Uterus (tissue), 4 donors: ENCODE data around the gene DAD1. TPM values are rescaled to one million over a fixed set of nuclear protein-coding genes. Genes with fewer than 3 reads are reported as not detected.
A peak's percentile ranks its signal among the peaks of the same experiment; 100 is the strongest.

ENCODE experiments used
- DNase-seq, 2 donors: peaks; one replicate each; pipeline ENCODE4 v3.0.0-alpha.2; 2019 to 2020
- H3K27ac ChIP-seq, 2 donors: fragments of 200-600 bp; sonication (generic); 1 replicate in 1 of 2; 2 replicates in 1 of 2; pipeline ENCODE4 v1.5.1; 2016 to 2018
- H3K27me3 ChIP-seq, 2 donors: fragments of 200-600 bp; sonication (generic); one replicate each; pipeline ENCODE4 v1.5.1; 2018 to 2019; ENCODE audit warnings: control low read depth in 1 of 2
- H3K36me3 ChIP-seq, 2 donors: fragments of 200-600 bp; sonication (generic); one replicate each; pipeline ENCODE4 v1.5.1; 2019; ENCODE audit warnings: control low read depth in 1 of 2
- H3K4me1 ChIP-seq, 2 donors: fragments of 200-600 bp; sonication (generic); one replicate each; pipeline ENCODE4 v1.5.1; 2018 to 2019; ENCODE audit warnings: control low read depth in 1 of 2
- H3K4me3 ChIP-seq, 2 donors: fragments of 200-600 bp; sonication (generic); 1 replicate in 1 of 2; 2 replicates in 1 of 2; pipeline ENCODE4 v1.5.1; 2018 to 2019; ENCODE audit warnings: mild to moderate bottlenecking in 1 of 2
- H3K9me3 ChIP-seq, 2 donors: fragments of 200-600 bp; sonication (generic); one replicate each; pipeline ENCODE4 v1.5.1; 2019; ENCODE audit warnings: control low read depth in 1 of 2
- POLR2A ChIP-seq, 2 donors: fragments of 450-650 bp; IDR thresholded peaks; one replicate each; pipeline ENCODE4 v1.6.1; 2016; ENCODE audit warnings: antibody characterized with exemption in 2 of 2, mild to moderate bottlenecking in 1 of 2, moderate library complexity in 1 of 2
- intact Hi-C: fragments of 100-400 bp; cut with DNase I; formaldehyde crosslinking; loops from one replicate; pipeline ENCODE4 v1.15.1; 2023; ENCODE audit warnings: low total_unique reads
- small RNA-seq: library from RNA; depleted of rRNA; stranded (forward); fragments of <200 nt; gene quantifications from one replicate; pipeline ENCODE3, GENCODE V24; 2016
- total RNA-seq, 4 donors: library from RNA; depleted of rRNA in 3 of 4; stranded (reverse); fragments of >200 nt in 3 of 4; gene quantifications; one replicate each; pipeline versions ENCODE4 v1.1.0 to v1.2.4, GENCODE V29; 2014 to 2023
- TF ChIP-seq, protein P1 (sequence below), 4 experiments: fragments of 200-600 bp in 2 of 4; fragments of 450-650 bp in 2 of 4; sonication (generic) in 2 of 4; IDR thresholded peaks; one replicate each; pipeline ENCODE4 v1.5.1; 2016 to 2019; ENCODE audit warnings: antibody characterized with exemption in 4 of 4, mild to moderate bottlenecking in 2 of 4, moderate library complexity in 1 of 4
- donor health status: DM: yes; HTN: yes; CAD: no.

DAD1 gene
- total RNA-seq, 4 donors from 2014 or later = 92.2 to 375 (median 207) TPM

GRCh38 chr14:22517117-22517720 lies 71.8 kb downstream of the DAD1 start:
- Histone ChIP-seq H3K9me3 (no peaks in the 10 kb centered on the region), H3K36me3 (no peaks in the 10 kb centered on the region), H3K27me3 (no peaks in the 10 kb centered on the region), H3K4me3 (no peak overlapping the region), H3K27ac (peak overlapping the region; percentile 80 to 87), H3K4me1 (peaks cover 25 to 38% of the 10 kb centered on the region in 2 donors)
- intact Hi-C loops = no loop called here
- TF ChIP-seq, protein P1, sequence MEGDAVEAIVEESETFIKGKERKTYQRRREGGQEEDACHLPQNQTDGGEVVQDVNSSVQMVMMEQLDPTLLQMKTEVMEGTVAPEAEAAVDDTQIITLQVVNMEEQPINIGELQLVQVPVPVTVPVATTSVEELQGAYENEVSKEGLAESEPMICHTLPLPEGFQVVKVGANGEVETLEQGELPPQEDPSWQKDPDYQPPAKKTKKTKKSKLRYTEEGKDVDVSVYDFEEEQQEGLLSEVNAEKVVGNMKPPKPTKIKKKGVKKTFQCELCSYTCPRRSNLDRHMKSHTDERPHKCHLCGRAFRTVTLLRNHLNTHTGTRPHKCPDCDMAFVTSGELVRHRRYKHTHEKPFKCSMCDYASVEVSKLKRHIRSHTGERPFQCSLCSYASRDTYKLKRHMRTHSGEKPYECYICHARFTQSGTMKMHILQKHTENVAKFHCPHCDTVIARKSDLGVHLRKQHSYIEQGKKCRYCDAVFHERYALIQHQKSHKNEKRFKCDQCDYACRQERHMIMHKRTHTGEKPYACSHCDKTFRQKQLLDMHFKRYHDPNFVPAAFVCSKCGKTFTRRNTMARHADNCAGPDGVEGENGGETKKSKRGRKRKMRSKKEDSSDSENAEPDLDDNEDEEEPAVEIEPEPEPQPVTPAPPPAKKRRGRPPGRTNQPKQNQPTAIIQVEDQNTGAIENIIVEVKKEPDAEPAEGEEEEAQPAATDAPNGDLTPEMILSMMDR (IDR thresholded peaks at IDR 0.05) = no peak
- no peak for TF ChIP-seq POLR2A (IDR thresholded peaks at IDR 0.05)
- DNase-seq = no peak

DNA sequence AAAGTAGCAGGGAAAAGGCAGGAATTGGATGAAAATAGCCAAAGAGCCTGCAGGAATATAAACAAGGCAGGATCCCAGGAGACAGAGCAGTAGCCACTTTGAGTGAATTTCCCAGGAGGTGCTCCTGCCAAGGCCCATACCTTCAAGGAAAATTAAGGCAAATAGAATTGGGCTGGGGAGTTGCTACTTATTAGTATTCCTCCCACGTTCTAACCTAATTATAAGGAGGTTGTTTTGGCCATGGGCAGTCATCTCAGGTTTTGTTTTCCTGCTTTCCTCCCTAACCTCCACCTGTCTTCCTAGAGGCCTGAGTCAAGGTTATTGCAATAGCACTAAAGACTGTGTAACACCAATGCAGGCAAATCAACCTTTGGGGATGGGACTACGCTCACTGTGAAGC lies 73.1 kb downstream of the DAD1 start:
- no peaks in the 10 kb centered on the region for H3K27me3 ChIP-seq
- no peaks in the 10 kb centered on the region for H3K9me3 ChIP-seq
- peak overlapping the region; percentile 80 to 87 for H3K27ac ChIP-seq
- intact Hi-C loops = no loop called here
- no peak for DNase-seq
- TF ChIP-seq, protein P1 (IDR thresholded peaks at IDR 0.05) = no peak
- TF ChIP-seq POLR2A (IDR thresholded peaks at IDR 0.05) = no peak
- no peak overlapping the region for H3K4me3 ChIP-seq
- H3K4me1 ChIP-seq = peaks cover 25 to 40% of the 10 kb centered on the region in 2 donors
- no peaks in the 10 kb centered on the region for H3K36me3 ChIP-seq

Small RNA genes within 50 kb of the gene (small RNA-seq; reads per million reads assigned to genes)
- gene TRAJ1 = not detected
- gene TRAJ10 = not detected
- not detected for gene TRAJ11
- gene TRAJ12 = not detected
- not detected for gene TRAJ13
- gene TRAJ14 = not detected
- not detected for gene TRAJ16
- not detected for gene TRAJ17
- not detected for gene TRAJ18
- not detected for gene TRAJ19
- gene TRAJ2 = not detected
- gene TRAJ20 = not detected
- gene TRAJ21 = not detected
- not detected for gene TRAJ22
- gene TRAJ23 = not detected
- not detected for gene TRAJ24
- gene TRAJ25 = not detected
- not detected for gene TRAJ26
- not detected for gene TRAJ27
- not detected for gene TRAJ28
- not detected for gene TRAJ3
- not detected for gene TRAJ4
- gene TRAJ5 = not detected
- not detected for gene TRAJ6
- not detected for gene TRAJ7
- not detected for gene TRAJ8
- gene TRAJ9 = not detected

Other genes with a start within 250 kb of the DAD1 start
- gene ABHD4, start 9.1 kb upstream of the DAD1 start, total RNA-seq = 10 to 100 TPM; 17.9 to 40.0 (median 28.6) TPM
- under 1 TPM in 1 of 4 donors, not detected in 3; 0.14 TPM for gene OR6J1, start 55.1 kb upstream of the DAD1 start, total RNA-seq
- gene OXA1L, start 177.5 kb upstream of the DAD1 start, total RNA-seq = 10 to 100 TPM; 38.3 to 87.8 (median 55.9) TPM
- gene SLC7A7, start 226.2 kb upstream of the DAD1 start, total RNA-seq = 10 to 100 TPM in 1 of 4 donors, 1 to 10 TPM in 3; 2.8 to 15.6 (median 6.8) TPM
- 100 to 1,000 TPM in 1 of 4 donors, 10 to 100 TPM in 3; 14.3 to 255 (median 35.3) TPM for gene MRPL52, start 240.7 kb upstream of the DAD1 start, total RNA-seq
- gene MMP14, start 247.4 kb upstream of the DAD1 start, total RNA-seq = 100 to 1,000 TPM in 3 of 4 donors, 10 to 100 TPM in 1; 66.6 to 233 (median 172) TPM